Lung microvascular endothelial cell (primary cell): ENCODE results near the gene GCDH. TPM values are rescaled to one million over a fixed set of nuclear protein-coding genes. Genes with fewer than 3 reads are reported as not detected.

ENCODE experiments used
- DNase-seq, 2 donors: peaks; one replicate each; pipeline versions ENCODE4 v3.0.0 to v3.0.0-alpha.2; 2010; ENCODE audit warnings: low read depth in 2 of 2
- total RNA-seq: library from RNA; depleted of rRNA; stranded (reverse); fragments of >200 nt; gene quantifications from 2 replicates; pipeline ENCODE4 v1.2.1, GENCODE V29; 2014

Gene GCDH
- total RNA-seq, 1 donor from 2014 or later: 17.3 TPM

DNA sequence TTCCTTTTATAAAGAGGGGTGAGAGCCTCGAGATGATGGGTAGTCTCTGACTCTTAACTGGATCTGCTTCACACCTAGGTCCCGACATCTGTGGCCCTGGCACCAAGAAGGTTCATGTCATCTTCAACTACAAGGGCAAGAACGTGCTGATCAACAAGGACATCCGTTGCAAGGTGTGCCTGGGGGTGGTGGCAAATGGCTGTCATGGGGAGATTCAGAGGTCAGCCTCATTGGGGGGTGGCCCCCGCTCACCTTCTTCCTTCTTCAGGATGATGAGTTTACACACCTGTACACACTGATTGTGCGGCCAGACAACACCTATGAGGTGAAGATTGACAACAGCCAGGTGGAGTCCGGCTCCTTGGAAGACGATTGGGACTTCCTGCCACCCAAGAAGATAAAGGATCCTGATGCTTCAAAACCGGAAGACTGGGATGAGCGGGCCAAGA is 49.0 kb downstream of the GCDH start:
- no peak for DNase-seq

DNA sequence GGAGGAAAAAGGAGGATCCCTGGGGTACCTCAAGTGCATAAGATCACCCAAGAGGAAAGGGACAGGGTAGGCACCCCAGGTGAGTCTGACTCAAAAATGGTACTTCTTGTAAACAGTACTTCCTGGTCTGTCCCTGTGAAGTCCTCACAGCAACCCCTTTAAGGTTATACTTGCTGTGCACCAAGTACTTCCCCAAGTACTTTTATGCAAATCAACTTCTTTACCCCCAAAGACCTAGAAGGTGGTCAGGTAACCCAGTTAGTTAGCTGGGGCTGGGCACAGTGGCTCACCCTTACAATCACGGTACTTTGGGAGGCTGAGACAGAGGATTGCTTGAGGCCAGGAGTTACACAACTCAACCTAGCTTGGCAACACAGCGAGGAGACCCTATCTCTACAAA is 49.9 kb downstream of the GCDH start:
- DNase-seq: no peak

DNA sequence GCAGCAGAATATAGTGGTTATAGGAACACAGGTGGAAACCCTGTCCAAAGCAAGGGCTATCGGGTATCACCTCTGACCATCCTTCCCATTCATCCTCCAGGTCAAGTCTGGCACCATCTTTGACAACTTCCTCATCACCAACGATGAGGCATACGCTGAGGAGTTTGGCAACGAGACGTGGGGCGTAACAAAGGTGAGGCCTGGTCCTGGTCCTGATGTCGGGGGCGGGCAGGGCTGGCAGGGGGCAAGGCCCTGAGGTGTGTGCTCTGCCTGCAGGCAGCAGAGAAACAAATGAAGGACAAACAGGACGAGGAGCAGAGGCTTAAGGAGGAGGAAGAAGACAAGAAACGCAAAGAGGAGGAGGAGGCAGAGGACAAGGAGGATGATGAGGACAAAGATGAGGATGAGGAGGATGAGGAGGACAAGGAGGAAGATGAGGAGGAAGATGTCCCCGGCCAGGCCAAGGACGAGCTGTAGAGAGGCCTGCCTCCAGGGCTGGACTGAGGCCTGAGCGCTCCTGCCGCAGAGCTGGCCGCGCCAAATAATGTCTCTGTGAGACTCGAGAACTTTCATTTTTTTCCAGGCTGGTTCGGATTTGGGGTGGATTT is 52.6 kb downstream of the GCDH start:
- no peak for DNase-seq

DNA sequence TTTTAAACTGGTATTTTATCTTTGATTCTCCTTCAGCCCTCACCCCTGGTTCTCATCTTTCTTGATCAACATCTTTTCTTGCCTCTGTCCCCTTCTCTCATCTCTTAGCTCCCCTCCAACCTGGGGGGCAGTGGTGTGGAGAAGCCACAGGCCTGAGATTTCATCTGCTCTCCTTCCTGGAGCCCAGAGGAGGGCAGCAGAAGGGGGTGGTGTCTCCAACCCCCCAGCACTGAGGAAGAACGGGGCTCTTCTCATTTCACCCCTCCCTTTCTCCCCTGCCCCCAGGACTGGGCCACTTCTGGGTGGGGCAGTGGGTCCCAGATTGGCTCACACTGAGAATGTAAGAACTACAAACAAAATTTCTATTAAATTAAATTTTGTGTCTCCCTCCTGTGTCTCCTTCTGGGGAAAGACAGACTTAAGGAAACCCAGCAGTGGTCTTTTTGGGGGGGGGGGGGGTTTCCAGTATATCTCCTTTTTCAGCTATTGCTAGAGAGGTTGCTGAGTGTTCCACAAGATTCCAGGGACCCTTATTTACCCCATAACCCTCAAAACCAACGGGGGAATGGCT is 53.2 kb downstream of the GCDH start:
- no peak for DNase-seq

DNA sequence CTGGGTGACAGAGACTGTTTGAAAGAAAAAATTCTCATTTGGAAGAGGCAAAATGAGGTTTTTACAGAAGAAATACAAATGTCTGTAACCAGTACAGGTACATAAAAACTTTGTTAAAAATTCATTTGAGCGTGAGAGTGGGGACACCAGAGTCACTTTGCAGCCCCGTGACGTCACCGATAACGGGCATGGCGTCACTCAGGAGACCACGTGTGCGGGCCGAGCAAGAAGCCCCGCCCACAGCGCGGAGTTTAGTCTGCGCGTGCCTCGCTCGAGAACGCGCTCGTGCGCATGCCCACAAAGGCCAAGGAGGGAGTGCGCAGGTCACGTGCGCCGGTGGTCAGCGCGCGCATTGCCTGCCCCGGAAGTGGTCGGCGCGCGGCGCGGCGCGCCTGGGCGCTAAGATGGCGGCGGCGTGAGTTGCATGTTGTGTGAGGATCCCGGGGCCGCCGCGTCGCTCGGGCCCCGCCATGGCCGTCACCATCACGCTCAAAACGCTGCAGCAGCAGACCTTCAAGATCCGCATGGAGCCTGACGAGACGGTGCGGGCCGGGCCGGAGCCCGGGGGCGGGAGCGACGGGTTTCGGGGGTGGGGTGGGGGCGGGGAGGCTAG is 54.6 kb downstream of the GCDH start, which contains the start of gene RAD23A:
RAD23A (plus strand) TSS at position 384 of the 613 bp plus-strand sequence; CDS start at position 471, 87 bp downstream.
- DNase-seq: peak; percentile 99

DNA sequence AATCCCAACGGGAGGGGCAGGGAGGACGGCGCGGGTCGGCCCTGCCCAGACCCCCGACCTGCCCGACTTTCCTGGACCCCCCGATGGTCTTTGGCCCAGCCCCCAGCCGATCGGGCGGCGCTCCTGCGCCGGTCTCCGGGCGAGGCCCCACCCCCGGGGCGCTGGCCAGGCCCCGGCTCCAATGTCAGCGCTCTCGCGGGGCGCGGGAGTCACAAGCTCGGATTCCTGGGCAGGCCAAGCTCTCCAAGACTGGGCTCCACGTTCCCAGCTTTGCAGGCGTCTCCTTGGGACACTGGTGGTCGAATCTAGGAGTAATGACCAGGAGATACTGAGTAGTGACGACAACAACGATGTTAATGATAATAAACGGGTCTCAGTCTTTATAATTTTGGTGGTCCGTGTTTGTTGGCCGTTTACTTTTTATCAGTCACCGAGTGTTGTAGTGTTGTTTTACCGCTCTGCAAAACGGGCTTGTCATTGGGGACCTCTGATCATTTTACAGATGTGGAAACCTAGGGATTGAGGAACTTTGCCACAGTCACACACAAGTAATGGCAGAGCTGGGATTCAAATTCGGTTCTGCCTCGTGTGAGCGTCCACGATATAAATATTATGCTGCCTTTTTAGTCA is 55.2 kb downstream of the GCDH start:
- DNase-seq: peak; percentile 88

DNA sequence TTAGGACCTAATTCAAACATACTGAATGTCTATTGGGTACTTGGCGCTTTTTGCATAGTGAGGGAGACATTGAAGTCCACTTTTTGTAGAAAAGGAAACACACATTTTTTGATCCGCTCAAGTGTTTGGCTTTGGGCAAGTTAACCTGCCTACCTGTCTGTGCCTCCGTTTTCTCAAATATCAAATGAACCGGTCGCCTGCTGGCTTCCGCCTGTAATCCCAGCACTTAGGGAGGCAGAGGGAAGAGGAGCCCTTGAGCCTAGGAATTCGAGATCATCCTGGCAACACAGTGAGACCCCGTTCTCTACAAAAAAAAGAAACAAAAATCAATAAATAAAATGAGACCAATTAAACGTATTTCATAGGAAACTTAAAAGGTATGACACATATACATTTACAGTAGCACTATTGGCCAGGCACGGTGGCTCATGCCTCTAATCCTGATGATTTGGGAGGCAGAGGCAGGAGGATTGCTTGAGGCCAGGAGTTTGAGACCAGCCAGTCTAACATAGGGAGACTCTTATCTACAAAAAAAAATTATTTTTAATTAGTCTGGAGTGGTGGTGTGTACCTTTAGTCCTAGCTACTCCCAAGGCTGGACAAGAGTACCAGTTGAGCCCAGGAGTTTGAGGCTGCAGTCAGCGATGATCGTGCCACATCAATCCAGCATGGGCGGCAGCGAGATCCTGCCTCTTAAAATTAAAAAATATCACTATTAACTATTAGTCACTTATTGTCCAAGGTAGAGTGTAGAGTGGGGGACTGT is 56.0 kb downstream of the GCDH start:
- no peak for DNase-seq

DNA sequence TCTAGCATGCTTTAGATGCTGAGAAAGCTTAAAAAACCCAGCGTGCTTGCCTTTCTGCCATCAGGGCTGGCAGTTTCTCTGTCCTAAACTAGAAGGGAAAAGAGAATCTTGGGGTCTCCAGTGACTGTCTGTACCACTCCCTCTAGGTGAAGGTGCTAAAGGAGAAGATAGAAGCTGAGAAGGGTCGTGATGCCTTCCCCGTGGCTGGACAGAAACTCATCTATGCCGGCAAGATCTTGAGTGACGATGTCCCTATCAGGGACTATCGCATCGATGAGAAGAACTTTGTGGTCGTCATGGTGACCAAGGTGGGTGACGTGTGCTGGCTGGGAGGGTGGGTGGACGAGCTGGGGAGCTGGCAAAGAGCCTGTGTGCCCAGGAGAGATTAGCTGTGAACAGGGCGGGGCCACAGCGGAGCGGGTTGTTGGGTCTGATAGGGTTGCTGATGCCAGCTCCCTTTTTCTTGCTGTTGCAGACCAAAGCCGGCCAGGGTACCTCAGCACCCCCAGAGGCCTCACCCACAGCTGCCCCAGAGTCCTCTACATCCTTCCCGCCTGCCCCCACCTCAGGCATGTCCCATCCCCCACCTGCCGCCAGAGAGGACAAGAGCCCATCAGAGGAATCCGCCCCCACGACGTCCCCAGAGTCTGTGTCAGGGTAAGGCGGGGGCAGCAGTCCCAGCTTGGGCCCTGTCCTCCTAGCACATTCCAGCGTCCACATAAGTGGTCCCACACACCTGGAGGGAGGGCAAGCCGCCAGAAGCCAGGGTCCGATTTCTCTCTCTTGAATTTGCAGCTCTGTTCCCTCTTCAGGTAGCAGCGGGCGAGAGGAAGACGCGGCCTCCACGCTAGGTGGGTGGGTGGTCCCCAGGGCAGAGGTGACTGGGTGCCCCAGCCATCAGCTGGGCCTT is 57.0 kb downstream of the GCDH start:
- no peak for DNase-seq

DNA sequence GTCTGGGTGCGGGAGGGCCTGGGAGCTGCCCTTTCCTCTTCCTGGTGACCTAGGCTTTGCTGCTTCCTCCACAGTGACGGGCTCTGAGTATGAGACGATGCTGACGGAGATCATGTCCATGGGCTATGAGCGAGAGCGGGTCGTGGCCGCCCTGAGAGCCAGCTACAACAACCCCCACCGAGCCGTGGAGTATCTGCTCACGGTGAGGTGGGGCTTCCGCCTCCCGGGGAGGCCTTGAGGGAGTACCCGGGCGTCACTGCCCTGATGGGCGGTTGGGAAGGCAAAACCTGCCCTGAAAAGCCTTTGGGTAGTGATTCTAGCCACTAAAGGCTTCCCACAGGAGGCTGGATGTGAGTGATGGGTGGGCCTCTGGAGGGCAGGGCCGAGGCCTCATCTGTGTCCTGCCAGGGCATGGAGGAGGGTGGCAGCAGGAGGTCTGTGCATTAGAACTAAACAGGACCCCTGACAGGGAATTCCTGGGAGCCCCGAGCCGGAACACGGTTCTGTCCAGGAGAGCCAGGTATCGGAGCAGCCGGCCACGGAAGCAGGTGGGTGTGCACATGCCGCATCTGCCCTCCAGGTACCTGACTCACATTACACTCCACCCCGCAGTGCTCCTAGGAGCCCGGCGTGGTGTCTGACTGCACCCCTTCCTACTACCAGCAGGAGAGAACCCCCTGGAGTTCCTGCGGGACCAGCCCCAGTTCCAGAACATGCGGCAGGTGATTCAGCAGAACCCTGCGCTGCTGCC is 57.8 kb downstream of the GCDH start:
- no peak for DNase-seq

Other genes starting within 250 kb of the GCDH start
- 37.0 and 77.2 TPM in 2 replicates for gene MAN2B1, start 224.4 kb upstream of the GCDH start, total RNA-seq
- gene WDR83, start 224.4 kb upstream of the GCDH start, total RNA-seq: 6.3 and 9.1 TPM in 2 replicates
- 40.8 and 41.1 TPM in 2 replicates for gene DHPS, start 209.3 kb upstream of the GCDH start, total RNA-seq
- not detected in 2 replicates for gene GNG14, start 203.2 kb upstream of the GCDH start, total RNA-seq
- gene FBXW9, start 194.5 kb upstream of the GCDH start, total RNA-seq: 3.8 and 5.2 TPM in 2 replicates
- 14.4 and 19.4 TPM in 2 replicates for gene TNPO2, start 167.2 kb upstream of the GCDH start, total RNA-seq
- 124 and 182 TPM in 2 replicates for gene TRIR, start 156.5 kb upstream of the GCDH start, total RNA-seq
- 67.8 and 73.8 TPM in 2 replicates for gene GET3, start 153.7 kb upstream of the GCDH start, total RNA-seq
- gene BEST2, start 139.4 kb upstream of the GCDH start, total RNA-seq: not detected in 2 replicates
- gene HOOK2, start 115.6 kb upstream of the GCDH start, total RNA-seq: 5.4 and 9.3 TPM in 2 replicates
- gene JUNB, start 99.7 kb upstream of the GCDH start, total RNA-seq: 59.3 and 124 TPM in 2 replicates
- 185 and 189 TPM in 2 replicates for gene PRDX2, start 89.4 kb upstream of the GCDH start, total RNA-seq
- gene THSD8, start 89.1 kb upstream of the GCDH start, total RNA-seq: 0.20 TPM in 1 of 2 replicates, not detected in the other
- 7.1 and 9.8 TPM in 2 replicates for gene RNASEH2A, start 84.6 kb upstream of the GCDH start, total RNA-seq
- not detected in 2 replicates for gene RTBDN, start 56.6 kb upstream of the GCDH start, total RNA-seq
- gene MAST1, start 52.6 kb upstream of the GCDH start, total RNA-seq: 0.44 and 0.60 TPM in 2 replicates
- 22.0 and 23.6 TPM in 2 replicates for gene DNASE2, start 9.7 kb upstream of the GCDH start, total RNA-seq
- not detected in 2 replicates for gene KLF1, start 4.0 kb upstream of the GCDH start, total RNA-seq
- under 0.01 and 0.20 TPM in 2 replicates for gene SYCE2, start 28.1 kb downstream of the GCDH start, total RNA-seq
- 40.8 and 53.6 TPM in 2 replicates for gene FARSA, start 42.6 kb downstream of the GCDH start, total RNA-seq
- 1,060 and 1,340 TPM in 2 replicates for gene CALR, start 47.4 kb downstream of the GCDH start, total RNA-seq
- 36.8 and 60.5 TPM in 2 replicates for gene RAD23A, start 54.7 kb downstream of the GCDH start, total RNA-seq
- 18.5 and 21.1 TPM in 2 replicates for gene GADD45GIP1, start 66.1 kb downstream of the GCDH start, total RNA-seq
- gene DAND5, start 78.4 kb downstream of the GCDH start, total RNA-seq: under 0.01 and 0.22 TPM in 2 replicates
- 8.9 and 10.5 TPM in 2 replicates for gene NFIX, start 104.3 kb downstream of the GCDH start, total RNA-seq
- gene LYL1, start 211.7 kb downstream of the GCDH start, total RNA-seq: 17.3 and 28.8 TPM in 2 replicates
- 17.4 and 26.6 TPM in 2 replicates for gene TRMT1, start 225.6 kb downstream of the GCDH start, total RNA-seq
- 32.7 and 34.1 TPM in 2 replicates for gene NACC1, start 227.1 kb downstream of the GCDH start, total RNA-seq